Measurements from ENCODE around the gene PAPPA2. TPM values are rescaled to one million over a fixed set of nuclear protein-coding genes. Genes with fewer than 3 reads are reported as not detected.

The PAPPA2 gene
- total RNA-seq, 4 donors from 2014 or later, result 0.75 to 17.5 (median 1.3) TPM

DNA sequence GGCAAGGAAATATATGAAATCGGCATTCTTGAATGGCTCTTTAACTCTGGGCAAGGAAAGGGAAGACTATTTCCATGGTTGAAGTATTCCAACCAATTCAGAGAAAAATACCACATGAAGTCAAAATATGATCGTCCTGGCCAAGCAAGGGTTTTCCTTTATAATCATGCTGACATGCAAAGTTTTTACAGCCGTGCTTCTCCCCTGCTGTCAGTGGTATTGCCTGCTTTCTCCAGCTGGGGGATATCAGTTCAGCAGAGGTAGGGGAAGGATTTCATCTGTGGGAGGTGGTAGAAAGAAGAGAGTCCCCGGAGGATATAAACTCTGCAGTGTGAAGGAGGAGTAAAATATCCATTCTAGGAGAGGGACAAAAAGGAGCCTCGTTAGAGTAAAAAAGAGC lies 322.8 kb downstream of the PAPPA2 start:
- TF ChIP-seq, protein P1, sequence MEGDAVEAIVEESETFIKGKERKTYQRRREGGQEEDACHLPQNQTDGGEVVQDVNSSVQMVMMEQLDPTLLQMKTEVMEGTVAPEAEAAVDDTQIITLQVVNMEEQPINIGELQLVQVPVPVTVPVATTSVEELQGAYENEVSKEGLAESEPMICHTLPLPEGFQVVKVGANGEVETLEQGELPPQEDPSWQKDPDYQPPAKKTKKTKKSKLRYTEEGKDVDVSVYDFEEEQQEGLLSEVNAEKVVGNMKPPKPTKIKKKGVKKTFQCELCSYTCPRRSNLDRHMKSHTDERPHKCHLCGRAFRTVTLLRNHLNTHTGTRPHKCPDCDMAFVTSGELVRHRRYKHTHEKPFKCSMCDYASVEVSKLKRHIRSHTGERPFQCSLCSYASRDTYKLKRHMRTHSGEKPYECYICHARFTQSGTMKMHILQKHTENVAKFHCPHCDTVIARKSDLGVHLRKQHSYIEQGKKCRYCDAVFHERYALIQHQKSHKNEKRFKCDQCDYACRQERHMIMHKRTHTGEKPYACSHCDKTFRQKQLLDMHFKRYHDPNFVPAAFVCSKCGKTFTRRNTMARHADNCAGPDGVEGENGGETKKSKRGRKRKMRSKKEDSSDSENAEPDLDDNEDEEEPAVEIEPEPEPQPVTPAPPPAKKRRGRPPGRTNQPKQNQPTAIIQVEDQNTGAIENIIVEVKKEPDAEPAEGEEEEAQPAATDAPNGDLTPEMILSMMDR (IDR thresholded peaks at IDR 0.05; ENCODE audit: low read depth), result no peak

GRCh38 chr1:176786274-176786673 lies 323.3 kb downstream of the PAPPA2 start:
- TF ChIP-seq, protein P1 (IDR thresholded peaks at IDR 0.05; ENCODE audit: low read depth), result no peak

- TF ChIP-seq, protein P1 (IDR thresholded peaks at IDR 0.05; ENCODE audit: low read depth), result no peak
These were observed 326.7 kb downstream of the PAPPA2 start for GRCh38 chr1:176789571-176790090.

DNA sequence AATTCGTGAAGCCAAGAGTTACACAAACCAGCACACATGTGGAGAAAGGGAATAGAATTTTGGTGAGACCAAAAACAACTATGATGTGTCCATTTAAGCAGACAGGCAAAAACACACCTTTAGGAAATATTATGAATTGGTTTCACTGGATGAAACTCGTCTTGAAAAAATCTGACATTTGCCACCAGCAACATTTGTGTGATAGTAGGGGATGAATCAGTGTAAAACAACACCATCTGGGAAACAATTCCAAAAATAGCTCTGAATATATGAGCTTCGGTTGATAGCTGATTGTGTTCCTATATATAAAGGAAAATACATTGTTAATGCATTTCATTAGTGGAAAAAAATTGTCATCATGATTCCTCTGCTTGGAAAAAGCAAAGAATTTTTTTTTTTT lies 327.8 kb downstream of the PAPPA2 start:
- TF ChIP-seq, protein P1 (IDR thresholded peaks at IDR 0.05; ENCODE audit: low read depth), result no peak

DNA sequence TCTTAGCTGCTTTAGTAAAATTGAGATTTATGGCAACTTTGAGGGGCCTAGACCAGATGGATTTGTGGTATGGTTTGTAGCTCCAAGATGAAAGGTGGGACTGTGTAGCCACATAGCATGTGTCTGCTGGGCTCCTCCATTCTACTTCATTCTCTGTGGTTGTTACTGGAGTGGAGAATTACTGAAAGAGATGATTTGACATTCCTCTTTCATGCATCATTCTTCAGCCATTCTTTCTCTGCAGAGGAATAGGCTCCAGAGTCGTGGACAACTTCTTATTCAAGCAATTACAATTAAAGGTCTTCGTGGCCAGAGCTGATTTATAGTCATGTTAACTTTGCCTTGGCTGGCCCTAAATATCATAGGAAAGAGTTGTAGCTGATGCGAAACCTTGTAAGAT lies 328.9 kb downstream of the PAPPA2 start:
- TF ChIP-seq, protein P1 (IDR thresholded peaks at IDR 0.05; ENCODE audit: low read depth), result no peak

GRCh38 chr1:176794897-176795508 lies 332.0 kb downstream of the PAPPA2 start:
- TF ChIP-seq, protein P1 (IDR thresholded peaks at IDR 0.05; ENCODE audit: low read depth), result no peak

- TF ChIP-seq, protein P1 (IDR thresholded peaks at IDR 0.05; ENCODE audit: low read depth), result no peak
These were observed 333.0 kb downstream of the PAPPA2 start for GRCh38 chr1:176795929-176796328.
